GM12878 (cell line): ENCODE data around the gene PLA2G6. TPM values are rescaled to one million over a fixed set of nuclear protein-coding genes. Genes with fewer than 3 reads are reported as not detected.
"Not testable (repeated sequence)": the region's sequence is repeated elsewhere in the genome, so short reads cannot be mapped to it uniquely, and the experiment has no call there.

Experiments used
- ATAC-seq: fragments of 200-7000 bp; cut with Tn5 transposase; 3 replicates; pipeline ENCODE4 v1.9.1; 2020; ENCODE audit warnings: mild to moderate bottlenecking, moderate library complexity
- BruUV-seq: library from RNA; stranded (reverse); fragments of 400-500 nt; replicated peaks from 2 replicates; lab custom pipeline; 2021; lab: Mats Ljungman, UMichigan
- CTCF ChIA-PET: fragments of 300-600 bp; sonication (Branson Sonifier 250); formaldehyde crosslinking; extraction: SDS; loops from one replicate; lab custom pipeline; 2021; ENCODE audit warnings: inconsistent platforms; lab: Yijun Ruan, JAX
- POLR2A ChIA-PET: fragments of 350-600 bp; formaldehyde crosslinking; extraction: SDS; loops from one replicate; lab custom pipeline; 2021; ENCODE audit warnings: inconsistent platforms; lab: Charles Lee
- RAD21 ChIA-PET: fragments of 300-600 bp; sonication (Branson Sonifier 250); formaldehyde crosslinking; loops from one replicate; lab custom pipeline; 2023; ENCODE audit warnings: antibody characterized with exemption; ENCODE audit not compliant: unreplicated experiment; lab: Charles Lee
- SMC1A ChIA-PET: fragments of 300-600 bp; sonication (Branson Sonifier 250); formaldehyde crosslinking; loops from one replicate; lab custom pipeline; 2023; ENCODE audit not compliant: unreplicated experiment, uncharacterized antibody; lab: Charles Lee
- DNase-seq: peaks from one replicate; pipeline ENCODE4 v3.0.0-alpha.2; 2011; ENCODE audit warnings: low read depth, low spot score
- FAIRE-seq: peaks from 3 replicates; lab custom pipeline; 2011; peaks lifted over from hg19 to GRCh38; lab: Jason Lieb, UNC
- H2AFZ ChIP-seq: 2 replicates; pipeline ENCODE4 v1.6.0; 2011; ENCODE audit warnings: low read depth, low read length, control low read depth; ENCODE audit not compliant: control insufficient read depth
- H3K27ac ChIP-seq: 2 replicates; pipeline ENCODE4 v1.5.1; 2011; ENCODE audit warnings: control low read depth; ENCODE audit not compliant: control insufficient read depth, insufficient read depth
- H3K27me3 ChIP-seq, 2 experiments: replicated peaks in 1 of 2; 2 replicates each; pipeline versions ENCODE4 v1.6.0 to v1.6.1; 2011; ENCODE audit warnings: low read length in 1 of 2; ENCODE audit not compliant: control insufficient read depth in 2 of 2, insufficient read depth in 2 of 2
- H3K36me3 ChIP-seq, 2 experiments: 2 replicates each; pipeline ENCODE4 v1.5.1; 2011; ENCODE audit warnings: low read length in 1 of 2; ENCODE audit not compliant: control insufficient read depth in 2 of 2, insufficient read depth in 2 of 2
- H3K4me1 ChIP-seq: 2 replicates; pipeline ENCODE4 v1.6.1; 2011; ENCODE audit warnings: mild to moderate bottlenecking, low read length, moderate library complexity, mixed read lengths; ENCODE audit not compliant: control insufficient read depth, insufficient read depth
- H3K4me2 ChIP-seq: 2 replicates; pipeline ENCODE4 v1.6.0; 2011; ENCODE audit warnings: control low read depth; ENCODE audit not compliant: control insufficient read depth, insufficient read depth
- H3K4me3 ChIP-seq: fragments of 200-600 bp; sonication (generic); 2 replicates; pipeline ENCODE4 v1.5.1; 2016
- H3K79me2 ChIP-seq: 2 replicates; pipeline ENCODE4 v1.6.0; 2011; ENCODE audit warnings: low read length; ENCODE audit not compliant: control insufficient read depth, insufficient read depth
- H3K9ac ChIP-seq: 2 replicates; pipeline ENCODE4 v1.8.0; 2011; ENCODE audit warnings: low read length, control low read depth, mixed read lengths; ENCODE audit not compliant: control insufficient read depth, insufficient read depth
- H3K9me3 ChIP-seq: replicated peaks from 3 replicates; pipeline ENCODE4 v1.5.1; 2011; ENCODE audit warnings: mild to moderate bottlenecking, low read length; ENCODE audit not compliant: control insufficient read depth, insufficient read depth
- H4K20me1 ChIP-seq: 2 replicates; pipeline ENCODE4 v1.6.0; 2011; ENCODE audit not compliant: control insufficient read depth, insufficient read depth
- BACH1 ChIP-seq: fragments of 450-650 bp; IDR thresholded peaks from 2 replicates; pipeline ENCODE4 v1.6.1; 2017; ENCODE audit warnings: mild to moderate bottlenecking, borderline replicate concordance
- BHLHE40 ChIP-seq, 2 experiments: fragments of 450-650 bp in 1 of 2; IDR thresholded peaks; 2 replicates each; pipeline ENCODE4 v1.6.1; 2011 to 2017; ENCODE audit warnings: low read depth in 2 of 2, borderline replicate concordance in 1 of 2, improper control_type of control experiment in 1 of 2, low read length in 1 of 2, mild to moderate bottlenecking in 1 of 2
- CHD1 ChIP-seq: IDR thresholded peaks from 2 replicates; pipeline ENCODE4 v1.6.1; 2012; ENCODE audit warnings: low read depth, low read length, improper control_type of control experiment
- DPF2 ChIP-seq: fragments of 450-650 bp; IDR thresholded peaks from 2 replicates; pipeline ENCODE4 v1.6.1; 2017; ENCODE audit warnings: mild to moderate bottlenecking
- ETV6 ChIP-seq, 2 experiments: fragments of 450-650 bp in 1 of 2; IDR thresholded peaks in 1 of 2; conservative IDR thresholded peaks in 1 of 2; 2 replicates each; pipeline ENCODE4 v1.6.1; 2014; ENCODE audit warnings: antibody characterized with exemption in 1 of 2, borderline replicate concordance in 1 of 2, low read depth in 1 of 2, mild to moderate bottlenecking in 1 of 2, moderate library complexity in 1 of 2
- FOXM1 ChIP-seq: IDR thresholded peaks from 2 replicates; pipeline ENCODE4 v1.6.1; 2012; ENCODE audit warnings: low read depth, mild to moderate bottlenecking, inconsistent platforms, low read length, moderate library complexity
- HDGF ChIP-seq: fragments of 450-650 bp; IDR thresholded peaks from 2 replicates; pipeline ENCODE4 v1.6.1; 2016; ENCODE audit warnings: antibody characterized with exemption
- IKZF2 ChIP-seq, 2 experiments: fragments of 450-650 bp; IDR thresholded peaks; 2 replicates each; pipeline ENCODE4 v1.6.1; 2017; ENCODE audit warnings: mild to moderate bottlenecking in 2 of 2, moderate library complexity in 2 of 2
- MLLT1 ChIP-seq: fragments of 450-650 bp; IDR thresholded peaks from 2 replicates; pipeline ENCODE4 v1.6.1; 2016; ENCODE audit warnings: mild to moderate bottlenecking
- NBN ChIP-seq: fragments of 450-650 bp; IDR thresholded peaks from 2 replicates; pipeline ENCODE4 v1.6.1; 2016
- SMAD1 ChIP-seq: fragments of 450-650 bp; IDR thresholded peaks from 2 replicates; pipeline ENCODE4 v1.6.1; 2018; ENCODE audit warnings: mild to moderate bottlenecking, low read depth; ENCODE audit not compliant: partially characterized antibody
- USF2 ChIP-seq: IDR thresholded peaks from 2 replicates; pipeline ENCODE4 v1.6.1; 2011; ENCODE audit warnings: low read depth, low read length, improper control_type of control experiment, borderline replicate concordance
- YBX1 ChIP-seq: fragments of 450-650 bp; IDR thresholded peaks from 2 replicates; pipeline ENCODE4 v1.6.1; 2016; ENCODE audit warnings: antibody characterized with exemption
- WGBS: methylation state at CpG from one replicate; pipeline ENCODE4 v1.1.6; 2016; ENCODE audit warnings: low lambda C conversion rate; ENCODE audit not compliant: insufficient replicate concordance, insufficient coverage; ENCODE audit errors: missing lambda C conversion rate; 5-methylcytosine and 5-hydroxymethylcytosine counted together
- in situ Hi-C: fragments of 300-500 bp; cut with MboI; formaldehyde crosslinking; loops from 9 replicates; pipeline ENCODE4 v1.14.3; 2018; ENCODE audit warnings: mixed read lengths
- intact Hi-C: fragments of 100-400 bp; cut with micrococcal nuclease; formaldehyde crosslinking; loops from one replicate; pipeline ENCODE4 v1.14.2; 2022; ENCODE audit not compliant: unreplicated experiment
- polyA plus RNA-seq, 11 experiments: library from polyadenylated mRNA; depleted of rRNA in 4 of 11; unstranded in 6 of 11; stranded (reverse) in 5 of 11; fragments of >200 nt; fragmentation: Nextera tagmentation in 4 of 11; fragmentation: Illumina TruSeq in 1 of 11; extraction: Ambion mirVana in 4 of 11; extraction: Trizol in 1 of 11; gene quantifications; 1 replicate in 1 of 11; 2 replicates in 10 of 11; pipeline versions ENCODE4 v1.2.1 to v1.2.3, GENCODE V29; 2011 to 2016; ENCODE audit warnings: inconsistent platforms in 2 of 11, missing spikeins in 2 of 11, low read depth in 1 of 11
- total RNA-seq, 4 experiments: library from RNA; depleted of rRNA in 3 of 4; stranded (reverse); fragments of >200 nt in 3 of 4; fragmentation: Illumina TruSeq in 1 of 4; extraction: Trizol in 1 of 4; gene quantifications; 2 replicates each; pipeline versions ENCODE4 v1.2.1 to v1.2.3, GENCODE V29; 2013 to 2021
- TF ChIP-seq, protein P1 (sequence below): IDR thresholded peaks from 2 replicates; pipeline ENCODE4 v1.6.1; 2011; ENCODE audit warnings: borderline replicate concordance, low read depth, mild to moderate bottlenecking, moderate library complexity, mixed read lengths, low read length; ENCODE audit not compliant: insufficient read depth; ENCODE audit errors: extremely low read length

The PLA2G6 gene
- total and polyA plus RNA-seq, 10 of the 15 experiments (the other 5 are each of a cell fraction or from before 2014, with no cell fraction given): 0.15 to 42.2 (median 15.8) TPM

GRCh38 chr22:38180841-38181452, 683 bp downstream of the PLA2G6 start (continued):
- TF ChIP-seq USF2 (peak; percentile 32; the same call in 1 of the 2 replicates), SMAD1 (peak; percentile 71), MLLT1 (peak; percentile 81; the same call in 1 of the 2 replicates), ETV6 (conservative IDR thresholded peaks at IDR 0.05 in 1 of 2, IDR thresholded peaks at IDR 0.05 in 1 of 2; ENCODE audit: borderline replicate concordance in 1 of 2, low read depth in 1 of 2) (no peak), HDGF (peak; percentile 100), BACH1 (peak; percentile 62; the same call in 1 of the 2 replicates), IKZF2 (IDR thresholded peaks at IDR 0.05) (peak; percentile 75 to 86; a peak in 3 of 4 replicates), CHD1 (0 out of 2 replicates have a peak, but pooled peaks have one; percentile 33), NBN (peak; percentile 94), YBX1 (peak; percentile 75; the same call in 1 of the 2 replicates), DPF2 (no peak), FOXM1 (no peak), BHLHE40 (IDR thresholded peaks at IDR 0.05; ENCODE audit: borderline replicate concordance in 1 of 2, low read depth in 2 of 2, low read length in 1 of 2) (peak; percentile 15 to 72; a peak in 3 of 4 replicates)
- TF ChIP-seq, protein P1, sequence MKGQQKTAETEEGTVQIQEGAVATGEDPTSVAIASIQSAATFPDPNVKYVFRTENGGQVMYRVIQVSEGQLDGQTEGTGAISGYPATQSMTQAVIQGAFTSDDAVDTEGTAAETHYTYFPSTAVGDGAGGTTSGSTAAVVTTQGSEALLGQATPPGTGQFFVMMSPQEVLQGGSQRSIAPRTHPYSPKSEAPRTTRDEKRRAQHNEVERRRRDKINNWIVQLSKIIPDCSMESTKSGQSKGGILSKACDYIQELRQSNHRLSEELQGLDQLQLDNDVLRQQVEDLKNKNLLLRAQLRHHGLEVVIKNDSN: peak; percentile 77

GRCh38 chr22:38178605-38178937, 3.1 kb downstream of the PLA2G6 start:
- peak overlapping the region; percentile 35; the same call in 1 of the 2 replicates for H3K27ac ChIP-seq
- in situ Hi-C loops, H3K9ac ChIP-seq, DNase-seq, H3K9me3 ChIP-seq, H3K4me3 ChIP-seq, H3K27me3 ChIP-seq, H3K36me3 ChIP-seq, ATAC-seq, H4K20me1 ChIP-seq, H2AFZ ChIP-seq, FAIRE-seq, H3K4me2 ChIP-seq, BruUV-seq: not testable (repeated sequence)
- ChIA-PET POLR2A (interaction anchor here (1.2 to 6.3 kb wide), 3 partner anchors 25 to 64 kb away, joined by 3 to 69 read pairs (median 7); partner anchors contain the start of gene MAFF), RAD21 (interaction anchor here (0.8 to 2.3 kb wide), 5 partner anchors 23 to 127 kb away, joined by 3 to 9 read pairs (median 4); partner anchors contain the start of gene MAFF), CTCF (interaction anchor here (0.8 to 5.1 kb wide), 4 partner anchors 17 to 82 kb away, joined by 4 to 23 read pairs (median 6); partner anchors contain the start of gene MAFF), SMC1A (interaction anchor here (0.6 to 2.4 kb wide), 10 partner anchors 12 to 126 kb away, joined by 3 to 9 read pairs (median 3); no protein-coding TSS in a partner anchor)
- H3K4me1 ChIP-seq: peaks cover 52% of the 10 kb centered on the region
- peaks cover 28% of the 10 kb centered on the region for H3K79me2 ChIP-seq
- intact Hi-C loops: loop anchor here (5.0 kb wide), 1 partner anchor 34 kb away; no protein-coding TSS in a partner anchor
- 96% methylated on average over 7 of the region's 7 CpGs for WGBS
